Activated naive CD8-positive, alpha-beta T cell treated with anti-CD3 and anti-CD28 coated beads for 36 hours (primary cell): Measurements from ENCODE around the gene POTEH. TPM values are rescaled to one million over a fixed set of nuclear protein-coding genes. Genes with fewer than 3 reads are reported as not detected.
"Not testable (repeated sequence)": the region's sequence is repeated elsewhere in the genome, so short reads cannot be mapped to it uniquely, and the experiment has no call there.

Experiments
- DNase-seq: peaks from one replicate; pipeline ENCODE4 v3.0.0; 2021
- H3K27ac Mint-ChIP-seq: one replicate; pipeline ENCODE4 v1.8.0; 2022; ENCODE audit warnings: mild to moderate bottlenecking, moderate library complexity, mixed read lengths
- H3K27me3 Mint-ChIP-seq: one replicate; pipeline ENCODE4 v1.8.0; 2022; ENCODE audit warnings: mild to moderate bottlenecking, mixed read lengths
- H3K36me3 Mint-ChIP-seq: one replicate; pipeline ENCODE4 v1.8.0; 2021; ENCODE audit warnings: mild to moderate bottlenecking, mixed read lengths
- H3K4me1 Mint-ChIP-seq: one replicate; pipeline ENCODE4 v1.8.0; 2021; ENCODE audit warnings: mixed read lengths
- H3K4me3 Mint-ChIP-seq: one replicate; pipeline ENCODE4 v1.8.0; 2022; ENCODE audit warnings: mild to moderate bottlenecking, moderate library complexity, mixed read lengths
- H3K9me3 Mint-ChIP-seq: one replicate; pipeline ENCODE4 v1.8.0; 2022; ENCODE audit warnings: mixed read lengths
- total RNA-seq, 2 experiments: library from RNA; stranded (reverse); gene quantifications; one replicate each; pipeline ENCODE4 v1.2.3, GENCODE V29; 2021

Gene POTEH
- total RNA-seq, 2 experiments from 2014 or later: not detected

DNA sequence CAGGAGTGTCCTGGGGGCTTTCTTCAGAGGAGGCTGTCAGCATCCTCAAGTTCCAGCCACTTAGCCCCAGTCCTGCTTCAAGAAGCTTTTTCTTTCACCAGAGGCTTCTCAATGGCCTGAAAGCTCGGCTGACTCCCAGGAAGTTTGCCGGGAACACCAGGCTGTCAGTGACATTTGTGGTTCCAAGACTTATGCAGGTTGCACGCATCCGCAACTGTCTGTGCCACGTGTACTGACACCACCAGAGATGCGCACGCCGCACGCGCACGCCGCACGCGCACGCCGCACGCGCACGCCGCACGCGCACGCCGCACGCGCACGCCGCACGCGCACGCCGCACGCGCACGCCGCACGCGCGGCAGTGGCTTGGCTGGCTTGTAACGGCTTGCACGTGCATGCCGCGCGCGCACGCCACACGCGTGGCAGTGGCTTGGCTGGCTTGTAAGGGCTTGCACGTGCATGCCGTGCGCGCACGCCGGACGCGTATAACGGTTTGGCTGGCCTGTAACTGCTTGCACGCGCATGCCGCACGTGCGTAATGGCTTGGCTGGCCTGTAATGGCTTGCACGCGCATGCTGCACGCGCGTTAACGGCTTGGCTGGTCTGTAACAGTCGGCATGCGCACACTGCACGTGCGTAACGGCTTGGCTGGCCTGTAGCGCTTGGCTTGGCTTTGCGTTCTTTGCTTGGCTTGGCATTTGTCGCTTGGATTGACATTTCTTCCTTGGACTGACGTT lies 646 bp upstream of the POTEH start:
- H3K4me3 Mint-ChIP-seq, H3K27me3 Mint-ChIP-seq, DNase-seq, H3K36me3 Mint-ChIP-seq, H3K9me3 Mint-ChIP-seq, H3K4me1 Mint-ChIP-seq, H3K27ac Mint-ChIP-seq: not testable (repeated sequence)

GRCh38 chr22:15713600-15713999 lies 23.8 kb downstream of the POTEH start:
- DNase-seq, H3K27me3 Mint-ChIP-seq, H3K27ac Mint-ChIP-seq, H3K9me3 Mint-ChIP-seq, H3K36me3 Mint-ChIP-seq, H3K4me1 Mint-ChIP-seq, H3K4me3 Mint-ChIP-seq: not testable (repeated sequence)

GRCh38 chr22:15714125-15714524 lies 24.3 kb downstream of the POTEH start:
- H3K9me3 Mint-ChIP-seq, H3K4me3 Mint-ChIP-seq: not testable (repeated sequence)

GRCh38 chr22:15721884-15722283 lies 32.1 kb downstream of the POTEH start:
- not testable (repeated sequence) for H3K27ac Mint-ChIP-seq, H3K4me1 Mint-ChIP-seq, H3K9me3 Mint-ChIP-seq, DNase-seq, H3K4me3 Mint-ChIP-seq, H3K27me3 Mint-ChIP-seq, H3K36me3 Mint-ChIP-seq

More at GRCh38 chr22:15714125-15714524, 24.3 kb downstream of the POTEH start:
- H3K4me1 Mint-ChIP-seq, DNase-seq, H3K27me3 Mint-ChIP-seq, H3K36me3 Mint-ChIP-seq, H3K27ac Mint-ChIP-seq: not testable (repeated sequence)

DNA sequence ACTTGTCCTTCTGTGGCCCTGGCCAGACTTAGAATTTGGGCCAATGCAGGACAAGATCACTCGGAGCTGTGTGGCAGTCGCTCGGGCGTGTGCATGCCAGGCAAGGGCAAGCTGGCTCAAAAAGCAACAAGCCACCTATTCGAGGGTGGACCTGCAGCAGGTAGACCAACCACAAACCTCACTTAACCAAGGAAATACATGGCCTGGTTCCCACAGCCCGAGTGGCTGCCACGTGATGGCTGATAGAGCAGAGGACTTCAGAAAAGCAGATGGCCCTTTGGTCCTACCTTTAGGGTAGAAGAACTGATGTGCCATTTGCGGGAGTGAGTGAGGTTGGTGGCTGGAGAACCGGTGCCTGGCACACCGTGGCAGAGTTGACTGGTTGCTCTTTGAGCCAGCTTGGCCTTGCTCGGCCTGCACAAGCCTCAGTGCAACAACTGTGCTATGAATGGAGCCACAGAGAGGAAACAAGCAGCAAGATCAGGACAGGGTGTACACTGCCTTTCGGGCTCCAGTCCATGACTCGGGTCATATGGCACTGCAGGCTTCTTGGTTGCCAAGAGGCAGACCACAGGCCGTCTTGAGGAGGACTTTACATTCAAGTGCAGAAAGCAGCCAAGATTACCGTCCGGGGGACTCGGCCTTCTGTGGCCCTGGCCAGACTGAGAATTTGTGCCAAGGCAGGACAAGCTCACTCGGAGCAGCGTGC lies 39.5 kb downstream of the POTEH start:
- H3K27ac Mint-ChIP-seq, DNase-seq: not testable (repeated sequence)

GRCh38 chr22:15731023-15731422 lies 41.2 kb downstream of the POTEH start:
- not testable (repeated sequence) for H3K27ac Mint-ChIP-seq, H3K36me3 Mint-ChIP-seq, H3K9me3 Mint-ChIP-seq

More for the DNA sequence above, 39.5 kb downstream of the POTEH start:
- not testable (repeated sequence) for H3K27me3 Mint-ChIP-seq, H3K4me3 Mint-ChIP-seq, H3K36me3 Mint-ChIP-seq, H3K4me1 Mint-ChIP-seq, H3K9me3 Mint-ChIP-seq

GRCh38 chr22:15734411-15734810 lies 44.6 kb downstream of the POTEH start:
- not testable (repeated sequence) for H3K27me3 Mint-ChIP-seq, H3K4me1 Mint-ChIP-seq, H3K9me3 Mint-ChIP-seq, H3K4me3 Mint-ChIP-seq, H3K36me3 Mint-ChIP-seq, DNase-seq, H3K27ac Mint-ChIP-seq

More at GRCh38 chr22:15731023-15731422, 41.2 kb downstream of the POTEH start:
- H3K4me3 Mint-ChIP-seq, H3K4me1 Mint-ChIP-seq, DNase-seq, H3K27me3 Mint-ChIP-seq: not testable (repeated sequence)

DNA sequence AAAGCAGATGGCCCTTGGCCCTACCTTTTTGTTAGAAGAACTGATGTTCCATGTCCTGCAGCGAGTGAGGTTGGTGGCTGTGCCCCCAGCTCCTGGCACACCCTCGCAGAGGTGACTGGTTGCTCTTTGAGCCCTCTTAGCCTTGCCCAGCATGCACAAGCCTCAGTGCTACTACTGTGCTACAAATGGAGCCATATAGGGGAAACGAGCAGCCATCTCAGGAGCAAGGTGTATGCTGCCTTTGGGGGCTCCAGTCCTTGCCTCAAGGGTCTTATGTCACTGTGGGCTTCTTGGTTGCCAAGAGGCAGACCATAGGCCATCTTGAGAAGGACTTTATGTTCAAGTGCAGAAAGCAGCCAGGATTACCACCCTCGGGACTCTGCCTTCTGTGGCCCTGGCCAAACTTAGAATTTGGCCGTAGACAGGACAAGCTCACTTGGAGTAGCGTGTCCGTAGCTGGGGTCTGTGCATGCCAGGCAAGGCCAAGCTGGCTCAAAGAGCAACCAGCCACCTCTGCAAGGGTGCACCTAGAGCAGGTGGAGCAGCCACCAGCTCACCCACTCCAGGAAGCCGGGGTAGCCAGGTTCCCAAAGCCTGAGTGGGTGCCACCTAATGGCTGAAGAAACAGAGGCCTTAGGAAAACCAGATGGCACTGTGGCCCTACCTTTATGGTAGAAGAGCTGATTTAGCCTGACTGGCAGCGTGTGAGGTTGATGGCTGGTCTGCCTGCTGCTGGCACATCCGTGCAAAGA lies 48.5 kb downstream of the POTEH start:
- not testable (repeated sequence) for H3K36me3 Mint-ChIP-seq, H3K27me3 Mint-ChIP-seq, DNase-seq, H3K27ac Mint-ChIP-seq, H3K9me3 Mint-ChIP-seq, H3K4me3 Mint-ChIP-seq, H3K4me1 Mint-ChIP-seq

- H3K4me1 Mint-ChIP-seq, DNase-seq, H3K4me3 Mint-ChIP-seq, H3K27ac Mint-ChIP-seq, H3K36me3 Mint-ChIP-seq, H3K27me3 Mint-ChIP-seq, H3K9me3 Mint-ChIP-seq: not testable (repeated sequence)
These were observed 49.1 kb downstream of the POTEH start for GRCh38 chr22:15738909-15739391.

GRCh38 chr22:15747636-15748323 lies 58.0 kb downstream of the POTEH start:
- not testable (repeated sequence) for H3K4me1 Mint-ChIP-seq, H3K27ac Mint-ChIP-seq, H3K27me3 Mint-ChIP-seq, H3K9me3 Mint-ChIP-seq, H3K4me3 Mint-ChIP-seq, H3K36me3 Mint-ChIP-seq, DNase-seq

- not testable (repeated sequence) for H3K4me1 Mint-ChIP-seq, H3K27ac Mint-ChIP-seq, H3K9me3 Mint-ChIP-seq, H3K27me3 Mint-ChIP-seq, DNase-seq, H3K36me3 Mint-ChIP-seq, H3K4me3 Mint-ChIP-seq
These were observed 59.5 kb downstream of the POTEH start for GRCh38 chr22:15749181-15749970.

- DNase-seq, H3K4me3 Mint-ChIP-seq, H3K36me3 Mint-ChIP-seq, H3K4me1 Mint-ChIP-seq, H3K9me3 Mint-ChIP-seq, H3K27me3 Mint-ChIP-seq, H3K27ac Mint-ChIP-seq: not testable (repeated sequence)
These were observed 69.7 kb downstream of the POTEH start for GRCh38 chr22:15759443-15760097.

GRCh38 chr22:15760388-15761150 lies 70.7 kb downstream of the POTEH start:
- not testable (repeated sequence) for H3K9me3 Mint-ChIP-seq, H3K4me1 Mint-ChIP-seq, H3K27ac Mint-ChIP-seq, H3K36me3 Mint-ChIP-seq, H3K27me3 Mint-ChIP-seq, DNase-seq, H3K4me3 Mint-ChIP-seq
